A549 treated with GW870086 at 1 μM for 4 hours (cell line): ENCODE data around the gene CDK13. TPM values are rescaled to one million over a fixed set of nuclear protein-coding genes. Genes with fewer than 3 reads are reported as not detected.

Experiments used
- total RNA-seq: library from RNA; stranded (reverse); fragments of 200-300 nt; extraction: Qiagen RNA extraction; gene quantifications from 5 replicates; pipeline ENCODE4 v1.2.3, GENCODE V29; 2022; ENCODE audit warnings: low read depth

Gene CDK13
- 19.2 to 21.3 TPM (median 20.8 TPM) in 5 replicates for total RNA-seq

DNA sequence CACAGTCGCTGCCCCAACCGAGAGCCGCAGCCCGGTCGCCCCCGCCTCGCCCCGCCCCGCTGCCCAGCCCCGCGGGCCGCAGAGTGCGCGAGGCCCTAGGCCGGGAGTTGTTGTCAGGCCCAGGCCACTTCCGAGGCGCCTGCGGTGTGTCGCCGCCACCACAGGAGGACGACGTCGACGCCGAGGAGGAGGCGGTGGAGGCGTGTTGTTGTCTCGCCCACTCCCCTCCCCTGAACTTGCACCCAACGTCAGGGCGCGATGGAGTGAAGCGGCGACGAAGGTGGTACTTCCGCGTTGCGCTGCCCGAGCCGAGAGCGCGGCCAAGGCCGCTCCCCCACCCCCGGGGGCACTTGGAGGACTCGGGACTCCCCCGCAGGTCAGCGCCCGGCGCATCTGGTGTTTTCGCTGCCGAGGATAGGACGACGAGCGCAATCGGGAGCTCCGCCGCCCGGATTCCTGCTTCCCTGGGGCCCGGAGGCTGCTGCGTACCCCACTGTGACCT is at the start of gene CDK13:
Gene CDK13 (plus strand): TSS at position 286 of the 502 bp plus-strand sequence. CDS start 386 bp downstream, outside the sequence.

DNA sequence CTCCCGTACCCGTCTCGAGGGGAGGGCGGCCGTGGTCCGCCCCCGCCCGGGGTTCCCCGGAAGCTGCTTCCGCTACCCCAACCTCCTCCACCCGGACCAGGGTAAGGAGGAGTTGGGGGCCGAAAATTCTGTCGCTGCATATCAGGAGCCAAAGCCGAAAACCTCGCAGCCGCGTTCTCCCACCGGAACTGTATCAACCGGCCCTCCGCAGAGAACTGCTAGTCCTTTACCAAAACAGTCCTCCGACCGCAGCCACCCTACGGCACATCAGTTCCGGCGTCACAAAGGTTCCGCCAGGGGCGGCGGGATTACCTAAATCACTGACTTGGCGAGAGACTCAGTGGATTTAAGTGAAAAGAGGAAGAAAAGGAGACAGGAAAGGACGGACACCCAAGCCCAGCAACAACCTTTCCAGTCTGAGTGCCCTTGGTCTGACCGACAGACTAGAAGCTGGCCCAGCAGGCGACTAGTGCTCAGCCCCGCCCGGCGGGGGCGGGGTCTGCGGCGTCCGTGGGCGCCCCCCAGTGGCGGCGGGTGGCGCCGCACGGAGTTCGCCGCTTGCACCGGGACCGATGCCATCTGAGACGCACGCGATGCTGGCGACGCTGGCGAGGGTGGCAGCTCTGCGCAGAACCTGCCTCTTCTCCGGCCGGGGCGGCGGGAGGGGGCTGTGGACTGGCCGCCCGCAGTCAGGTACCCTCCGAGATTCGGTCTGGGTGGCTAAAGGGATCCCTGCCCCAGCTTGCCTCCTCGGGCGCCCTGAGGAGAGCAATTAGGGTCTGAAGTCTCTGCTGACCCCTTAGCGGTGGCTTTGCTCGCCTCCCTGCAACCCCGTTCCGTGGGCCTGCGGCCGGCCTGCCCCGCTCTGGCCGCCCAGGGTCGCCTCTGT is 184.6 kb downstream of the CDK13 start, which contains the start of the genes MPLKIP and SUGCT:
Gene MPLKIP (minus strand): TSS at position 195 of the 889 bp plus-strand sequence. CDS start 55 bp downstream, at position 140.
Gene SUGCT (plus strand): TSS at position 578 of the 889 bp plus-strand sequence.

Other genes with a start within 250 kb of the CDK13 start
- gene MPLKIP, start 184.4 kb downstream of the CDK13 start, total RNA-seq = 35.5 to 42.5 TPM (median 40.0 TPM) in 5 replicates
- gene SUGCT, start 184.7 kb downstream of the CDK13 start, total RNA-seq = 0.77 to 2.4 TPM (median 1.0 TPM) in 5 replicates